ENCODE measurements around the gene GART. TPM values are rescaled to one million over a fixed set of nuclear protein-coding genes. Genes with fewer than 3 reads are reported as not detected.

GART gene
- total and polyA plus RNA-seq, 2 donors (not counting 3 experiments of a cell fraction or from before 2014, with no cell fraction given): 12.0 to 112 TPM

DNA sequence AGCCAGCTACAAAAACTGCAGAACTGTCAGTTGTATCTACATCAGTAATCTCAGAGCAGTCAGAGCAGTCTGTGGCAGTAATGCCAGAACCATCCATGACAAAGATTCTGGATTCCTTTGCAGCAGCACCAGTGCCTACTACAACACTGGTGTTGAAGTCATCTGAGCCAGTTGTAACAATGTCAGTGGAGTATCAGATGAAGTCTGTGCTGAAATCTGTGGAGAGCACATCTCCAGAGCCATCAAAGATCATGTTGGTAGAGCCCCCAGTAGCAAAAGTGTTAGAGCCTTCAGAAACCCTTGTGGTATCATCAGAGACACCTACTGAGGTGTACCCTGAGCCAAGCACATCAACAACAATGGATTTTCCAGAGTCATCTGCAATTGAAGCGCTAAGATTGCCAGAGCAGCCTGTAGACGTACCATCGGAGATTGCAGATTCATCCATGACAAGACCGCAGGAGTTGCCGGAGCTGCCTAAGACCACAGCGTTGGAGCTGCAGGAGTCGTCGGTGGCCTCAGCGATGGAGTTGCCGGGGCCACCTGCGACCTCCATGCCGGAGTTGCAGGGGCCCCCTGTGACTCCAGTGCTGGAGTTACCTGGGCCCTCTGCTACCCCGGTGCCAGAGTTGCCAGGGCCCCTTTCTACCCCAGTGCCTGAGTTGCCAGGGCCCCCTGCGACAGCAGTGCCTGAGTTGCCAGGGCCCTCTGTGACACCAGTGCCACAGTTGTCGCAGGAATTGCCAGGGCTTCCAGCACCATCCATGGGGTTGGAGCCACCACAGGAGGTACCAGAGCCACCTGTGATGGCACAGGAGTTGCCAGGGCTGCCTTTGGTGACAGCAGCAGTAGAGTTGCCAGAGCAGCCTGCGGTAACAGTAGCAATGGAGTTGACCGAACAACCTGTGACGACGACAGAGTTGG is 8.2 kb upstream of the GART start:
- Histone ChIP-seq H3K4me3 (replicated peaks in 1 of 3; ENCODE audit: insufficient read depth in 1 of 3, low read depth in 1 of 3, low read length in 3 of 3) (no peak overlapping the region), H3K9me1 (replicated peaks; ENCODE audit: control insufficient read depth, extremely low read depth, insufficient read depth, low read length) (no peaks in the 10 kb centered on the region), H2AFZ (ENCODE audit: low read depth, low read length) (no peak overlapping the region), H3K4me2 (ENCODE audit: insufficient read depth, low read length) (no peak overlapping the region), H3K27ac (ENCODE audit: insufficient read depth, low read depth, low read length) (no peak overlapping the region), H3K79me2 (ENCODE audit: control insufficient read depth, insufficient read depth, low read length) (peaks cover 98% of the 10 kb centered on the region), H3K9me3 (replicated peaks; ENCODE audit: control insufficient read depth, insufficient read depth, low read length) (no peaks in the 10 kb centered on the region), H4K20me1 (replicated peaks; ENCODE audit: control insufficient read depth, extremely low read depth, insufficient read depth, low read length) (peaks cover 16% of the 10 kb centered on the region), H3K9ac (replicated peaks; ENCODE audit: extremely low read depth, insufficient read depth, low read length) (no peak overlapping the region), H3K4me1 (ENCODE audit: control insufficient read depth, extremely low read depth, insufficient read depth, low read length) (peaks cover 4% of the 10 kb centered on the region), H3K36me3 (ENCODE audit: control insufficient read depth in 2 of 2, extremely low read depth in 1 of 2, insufficient read depth in 2 of 2, low read length in 2 of 2) (peaks cover 41 to 69% of the 10 kb centered on the region in 2 experiments), H3K27me3 (ENCODE audit: control insufficient read depth in 2 of 2, insufficient read depth in 2 of 2, low read length in 2 of 2) (no peaks in the 10 kb centered on the region)
- dilution Hi-C loops (cut with MboI; ENCODE audit: extremely low pct_ligation_motif_present, low sequenced_read_pairs) (no loop called here), intact Hi-C loops (cut with micrococcal nuclease) (no loop called here)
- POLR2A ChIA-PET: no interaction called here
- TF ChIP-seq, protein P1, sequence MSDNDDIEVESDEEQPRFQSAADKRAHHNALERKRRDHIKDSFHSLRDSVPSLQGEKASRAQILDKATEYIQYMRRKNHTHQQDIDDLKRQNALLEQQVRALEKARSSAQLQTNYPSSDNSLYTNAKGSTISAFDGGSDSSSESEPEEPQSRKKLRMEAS (IDR thresholded peaks at IDR 0.05; ENCODE audit: insufficient read depth, insufficient read length): no peak
- TF ChIP-seq MYC (IDR thresholded peaks at IDR 0.05; ENCODE audit: low read depth, low read length) (no peak), FOS (IDR thresholded peaks at IDR 0.05; ENCODE audit: borderline replicate concordance, insufficient read depth, low read length) (no peak), JUN (IDR thresholded peaks at IDR 0.05; ENCODE audit: borderline replicate concordance, insufficient read depth, insufficient read length, low read depth) (no peak), POLR2AphosphoS5 (IDR thresholded peaks at IDR 0.05; ENCODE audit: insufficient read depth, low read depth, low read length) (no peak), GATA2 (IDR thresholded peaks at IDR 0.05; ENCODE audit: insufficient read depth, insufficient read length, low read depth, low read length) (no peak), POLR2A (IDR thresholded peaks at IDR 0.05; ENCODE audit: low read depth, low read length) (no peak), EZH2 (IDR thresholded peaks at IDR 0.05; ENCODE audit: borderline replicate concordance, low read depth, low read length, severe bottlenecking) (no peak)
- TF ChIP-seq, protein P2, sequence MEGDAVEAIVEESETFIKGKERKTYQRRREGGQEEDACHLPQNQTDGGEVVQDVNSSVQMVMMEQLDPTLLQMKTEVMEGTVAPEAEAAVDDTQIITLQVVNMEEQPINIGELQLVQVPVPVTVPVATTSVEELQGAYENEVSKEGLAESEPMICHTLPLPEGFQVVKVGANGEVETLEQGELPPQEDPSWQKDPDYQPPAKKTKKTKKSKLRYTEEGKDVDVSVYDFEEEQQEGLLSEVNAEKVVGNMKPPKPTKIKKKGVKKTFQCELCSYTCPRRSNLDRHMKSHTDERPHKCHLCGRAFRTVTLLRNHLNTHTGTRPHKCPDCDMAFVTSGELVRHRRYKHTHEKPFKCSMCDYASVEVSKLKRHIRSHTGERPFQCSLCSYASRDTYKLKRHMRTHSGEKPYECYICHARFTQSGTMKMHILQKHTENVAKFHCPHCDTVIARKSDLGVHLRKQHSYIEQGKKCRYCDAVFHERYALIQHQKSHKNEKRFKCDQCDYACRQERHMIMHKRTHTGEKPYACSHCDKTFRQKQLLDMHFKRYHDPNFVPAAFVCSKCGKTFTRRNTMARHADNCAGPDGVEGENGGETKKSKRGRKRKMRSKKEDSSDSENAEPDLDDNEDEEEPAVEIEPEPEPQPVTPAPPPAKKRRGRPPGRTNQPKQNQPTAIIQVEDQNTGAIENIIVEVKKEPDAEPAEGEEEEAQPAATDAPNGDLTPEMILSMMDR (IDR thresholded peaks at IDR 0.05; ENCODE audit: extremely low read depth in 1 of 2, insufficient read depth in 1 of 2, low read depth in 1 of 2, low read length in 2 of 2): no peak
- DNase-seq (ENCODE audit: low read depth, low spot score) (no peak), FAIRE-seq (no peak)
- CTCF ChIA-PET: interaction anchor here (1.9 kb wide), 1 partner anchor 55 kb away, joined by 10 read pairs; no protein-coding TSS in a partner anchor
- BruUV-seq (replicated peaks): no TSS peak

Measured in endothelial cell of umbilical vein (primary cell).